Motor neuron (in vitro differentiated cells): ENCODE results near the gene TMPRSS11D. TPM values are rescaled to one million over a fixed set of nuclear protein-coding genes. Genes with fewer than 3 reads are reported as not detected.

Experiments
- ATAC-seq, 8 experiments: fragments of 200-7000 bp; cut with Tn5 transposase; replicated peaks in 6 of 8; 2 replicates each; pipeline ENCODE4 v1.8.0; 2021; ENCODE audit warnings: mild to moderate bottlenecking in 8 of 8, moderate library complexity in 8 of 8
- H3K27ac ChIP-seq, 2 donors: fragments of 250-450 bp; sonication (Bioruptor Pico); 2 replicates each; pipeline ENCODE4 v1.9.0; 2021; ENCODE audit warnings: antibody characterized with exemption in 2 of 2, mild to moderate bottlenecking in 2 of 2, moderate library complexity in 1 of 2
- H3K4me1 ChIP-seq, 2 donors: fragments of 250-450 bp; sonication (Bioruptor Pico); replicated peaks in 1 of 2; 2 replicates each; pipeline ENCODE4 v1.6.1; 2021; ENCODE audit warnings: antibody characterized with exemption in 2 of 2, mild to moderate bottlenecking in 2 of 2, moderate library complexity in 1 of 2
- H3K4me3 ChIP-seq, 5 donors: fragments of 250-450 bp; sonication (Bioruptor Pico); 2 replicates each; pipeline ENCODE4 v1.9.0; 2021; ENCODE audit warnings: antibody characterized with exemption in 5 of 5, mild to moderate bottlenecking in 5 of 5, moderate library complexity in 4 of 5
- WGBS, 10 experiments: fragments of 450-650 bp; shearing (Covaris generic); methylation state at CpG; one replicate each; pipeline ENCODE4 v1.0.0; 2022; 5-methylcytosine and 5-hydroxymethylcytosine counted together
- in situ Hi-C, 9 experiments: fragments of 400-800 bp; cut with MboI; loops; one replicate each; pipeline ENCODE4 v1.15.0; 2021; ENCODE audit warnings: low sequenced_read_pairs in 9 of 9, low pct_unique_long_range_greater_than_20kb in 2 of 9; ENCODE audit not compliant: unreplicated experiment in 9 of 9
- total RNA-seq, 8 experiments: library from RNA; unstranded; fragments of 300-600 nt; gene quantifications; 2 replicates each; pipeline versions ENCODE4 v1.2.3 to v1.2.4, GENCODE V29; 2022

Gene TMPRSS11D
- total RNA-seq, 8 experiments from 2014 or later = 0.20 to 1.8 (median 0.84) TPM

DNA sequence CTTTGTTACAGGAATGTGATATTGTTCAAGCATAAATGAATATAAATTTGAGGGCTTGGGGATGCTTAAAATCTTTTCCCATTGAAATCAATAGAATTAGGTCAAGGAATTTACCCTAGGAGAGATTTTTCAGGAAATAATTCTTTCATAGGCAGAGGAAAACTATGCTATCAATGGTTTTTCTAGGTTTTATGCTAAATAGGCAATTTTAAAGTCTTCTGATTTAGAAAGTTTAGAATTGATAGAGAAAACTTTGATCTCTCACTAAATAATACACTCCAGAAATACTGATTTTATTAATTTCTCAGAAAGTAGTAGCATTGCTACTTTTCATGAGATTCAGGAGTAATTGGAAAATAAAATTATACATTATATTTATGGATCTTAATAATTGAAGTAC is 93.1 kb downstream of the TMPRSS11D start:
- in situ Hi-C loops = no loop called here
- Histone ChIP-seq H3K27ac (no peak overlapping the region), H3K4me1 (no peaks in the 10 kb centered on the region), H3K4me3 (no peak overlapping the region)
- ATAC-seq = no peak

DNA sequence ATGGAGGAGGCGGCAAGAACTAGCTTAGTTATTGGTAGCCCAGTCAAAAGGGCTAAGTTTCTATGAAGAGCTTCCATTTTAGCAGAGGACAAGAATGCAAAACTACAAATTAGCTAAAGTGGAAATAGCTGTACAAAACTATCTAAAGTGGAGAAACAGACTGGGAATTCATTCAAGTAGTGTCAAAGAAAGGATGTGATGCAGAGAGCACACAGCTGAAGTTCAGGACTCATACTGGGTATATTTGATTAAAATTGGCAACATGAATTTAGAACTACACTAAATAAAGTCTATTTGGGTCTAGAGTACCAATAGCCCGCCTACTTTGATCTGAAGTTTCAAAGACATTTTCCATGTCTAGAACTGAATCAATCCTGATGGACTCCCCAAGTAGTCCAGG is 96.5 kb downstream of the TMPRSS11D start:
- Histone ChIP-seq H3K4me1 (no peaks in the 10 kb centered on the region), H3K4me3 (no peak overlapping the region), H3K27ac (no peak overlapping the region)
- 43 to 100% (median 83%) methylated on average over 1 to 2 of the region's 2 CpGs; no CpG with 5 or more reads in 3 of the 10 experiments for WGBS, 10 experiments
- no peak for ATAC-seq
- in situ Hi-C loops = no loop called here

DNA sequence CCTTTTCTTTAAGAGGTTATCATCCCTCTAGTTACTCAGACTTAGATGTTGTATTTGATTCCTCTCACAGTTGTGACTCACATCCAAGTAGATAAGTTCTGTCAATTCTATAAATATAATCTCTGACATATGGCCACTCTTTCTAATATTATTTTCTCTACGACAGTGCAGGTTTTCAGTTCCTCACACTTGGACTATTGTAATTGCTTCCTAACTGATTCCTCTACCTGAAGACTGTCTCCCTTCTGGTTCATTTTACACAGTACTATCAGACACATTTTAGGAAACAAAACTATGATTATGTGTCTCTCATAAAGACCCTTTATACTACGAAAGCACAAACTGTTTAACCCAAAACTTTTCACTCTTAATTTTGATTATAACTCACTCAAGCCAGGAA is 98.3 kb downstream of the TMPRSS11D start:
- ATAC-seq = no peak
- in situ Hi-C loops = no loop called here
- Histone ChIP-seq H3K4me1 (no peaks in the 10 kb centered on the region), H3K4me3 (no peak overlapping the region), H3K27ac (no peak overlapping the region)
- 21 to 94% (median 80%) methylated on average over 1 to 2 of the region's 2 CpGs; no CpG with 5 or more reads in 2 of the 10 experiments for WGBS, 10 experiments

DNA sequence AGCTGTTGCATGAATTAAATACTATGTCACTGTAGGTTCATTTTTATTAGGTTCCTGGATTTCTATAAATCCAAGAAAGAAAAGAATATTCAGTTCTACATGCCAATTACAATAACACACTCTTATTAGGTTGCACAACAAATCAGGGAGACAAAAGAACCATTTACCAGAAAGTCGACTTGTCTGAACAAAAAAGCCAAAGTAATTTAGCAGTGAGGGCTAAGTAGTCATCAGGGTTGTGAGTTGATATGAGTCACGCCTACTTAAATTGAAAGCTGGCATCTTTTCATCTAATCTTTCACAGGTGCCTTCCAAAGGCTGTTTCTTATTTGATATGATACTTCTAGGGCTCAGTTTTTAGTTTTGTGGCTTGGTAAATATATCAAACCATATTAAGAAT is 104.2 kb downstream of the TMPRSS11D start:
- in situ Hi-C loops = no loop called here
- WGBS, 10 experiments = 37 to 100% (median 94%) methylated on average over 1 to 2 of the region's 2 CpGs; no CpG with 5 or more reads in 1 of the 10 experiments
- no peaks in the 10 kb centered on the region for H3K4me1 ChIP-seq

DNA sequence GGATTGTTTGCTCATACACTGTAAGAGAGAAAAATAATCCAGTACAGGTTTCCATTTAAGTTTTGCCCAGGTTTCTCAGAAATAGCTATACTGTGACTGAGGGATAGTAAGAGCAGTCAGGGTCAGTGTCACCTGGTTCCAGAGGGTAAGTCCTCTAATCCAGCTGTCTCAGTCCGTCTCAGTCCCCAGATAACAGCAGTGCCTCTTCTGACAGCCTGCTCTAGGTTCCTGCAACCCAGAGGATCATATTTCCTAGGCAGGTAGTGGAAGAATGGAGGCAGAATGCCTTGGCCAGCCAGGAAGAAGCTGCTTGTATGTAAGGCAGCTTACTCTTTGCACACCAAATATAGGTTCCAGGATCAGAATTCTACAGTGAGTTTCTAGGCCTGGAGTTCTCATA is 107.1 kb downstream of the TMPRSS11D start:
- ATAC-seq = no peak
- in situ Hi-C loops = no loop called here
- WGBS, 10 experiments = 0 to 100% (median 47%) methylated on average over 1 of the region's 1 CpG; no CpG with 5 or more reads in 4 of the 10 experiments
- Histone ChIP-seq H3K4me1 (no peaks in the 10 kb centered on the region), H3K4me3 (no peak overlapping the region), H3K27ac (no peak overlapping the region)

More for the DNA sequence above, 104.2 kb downstream of the TMPRSS11D start:
- no peak for ATAC-seq
- H3K4me3 ChIP-seq = no peak overlapping the region
- no peak overlapping the region for H3K27ac ChIP-seq

Other genes starting within 250 kb of the TMPRSS11D start
- 10 to 100 TPM; 28.9 to 64.0 (median 41.5) TPM for gene UBA6, start 182.8 kb downstream of the TMPRSS11D start, total RNA-seq
- 1 to 10 TPM in 7 of 8 experiments, under 1 TPM in 1; 0.61 to 2.8 (median 1.4) TPM for gene GNRHR, start 129.6 kb downstream of the TMPRSS11D start, total RNA-seq
- gene TMPRSS11A, start 79.5 kb upstream of the TMPRSS11D start, total RNA-seq = under 1 TPM in 7 of 8 experiments, not detected in 1; 0.10 to 0.78 (median 0.40) TPM
- gene TMPRSS11F, start 245.9 kb upstream of the TMPRSS11D start, total RNA-seq = under 1 TPM in 3 of 8 experiments, not detected in 5; 0.09 to 0.36 (median 0.11) TPM